ENCODE results near the gene HPCAL1.

HPCAL1 gene

GRCh38 chr2:10415640-10416039 lies 112.9 kb downstream of the HPCAL1 start:
- no peak for DNase-seq
- intact Hi-C loops (cut with DNase I): loop anchor here (10.0 kb wide), 1 partner anchor 141 kb away; no protein-coding TSS in a partner anchor

- intact Hi-C loops (cut with DNase I): loop anchor here (10.0 kb wide), 1 partner anchor 143 kb away; no protein-coding TSS in a partner anchor
- no peak for DNase-seq
Measured at GRCh38 chr2:10417551-10418335, 115.0 kb downstream of the HPCAL1 start.

- no peak for DNase-seq
- intact Hi-C loops (cut with DNase I): loop anchor here (10.0 kb wide), 1 partner anchor 145 kb away; no protein-coding TSS in a partner anchor
Measured at GRCh38 chr2:10419553-10420257, 117.0 kb downstream of the HPCAL1 start.

- intact Hi-C loops (cut with DNase I): no loop called here
Measured at GRCh38 chr2:10422251-10422650, 119.5 kb downstream of the HPCAL1 start.

GRCh38 chr2:10422732-10423399 lies 120.2 kb downstream of the HPCAL1 start:
- no peak for DNase-seq
- intact Hi-C loops (cut with DNase I): no loop called here

More at GRCh38 chr2:10422251-10422650, 119.5 kb downstream of the HPCAL1 start:
- DNase-seq: no peak

GRCh38 chr2:10423400-10423774 lies 120.7 kb downstream of the HPCAL1 start:
- intact Hi-C loops (cut with DNase I): no loop called here
- no peak for DNase-seq

GRCh38 chr2:10424051-10424450 lies 121.3 kb downstream of the HPCAL1 start:
- DNase-seq: no peak
- intact Hi-C loops (cut with DNase I): no loop called here

- intact Hi-C loops (cut with DNase I): no loop called here
- no peak for DNase-seq
Measured at GRCh38 chr2:10424916-10425505, 122.3 kb downstream of the HPCAL1 start.

- DNase-seq: no peak
- intact Hi-C loops (cut with DNase I): no loop called here
Measured at GRCh38 chr2:10425699-10426098, 123.0 kb downstream of the HPCAL1 start.

GRCh38 chr2:10426726-10427617 lies 124.3 kb downstream of the HPCAL1 start:
- intact Hi-C loops (cut with DNase I): no loop called here
- no peak for DNase-seq

GRCh38 chr2:10427618-10427949 lies 124.9 kb downstream of the HPCAL1 start:
- intact Hi-C loops (cut with DNase I): no loop called here
- no peak for DNase-seq

- intact Hi-C loops (cut with DNase I): no loop called here
- no peak for DNase-seq
Measured at GRCh38 chr2:10428355-10428754, 125.7 kb downstream of the HPCAL1 start.

GRCh38 chr2:10428924-10429323 lies 126.2 kb downstream of the HPCAL1 start:
- intact Hi-C loops (cut with DNase I): no loop called here

GRCh38 chr2:10430886-10431622 lies 128.3 kb downstream of the HPCAL1 start:
- intact Hi-C loops (cut with DNase I): no loop called here
- DNase-seq: no peak

More at GRCh38 chr2:10428924-10429323, 126.2 kb downstream of the HPCAL1 start:
- no peak for DNase-seq

GRCh38 chr2:10431797-10432196 lies 129.1 kb downstream of the HPCAL1 start:
- intact Hi-C loops (cut with DNase I): no loop called here
- no peak for DNase-seq

GRCh38 chr2:10432311-10433181 lies 129.8 kb downstream of the HPCAL1 start:
- intact Hi-C loops (cut with DNase I): no loop called here
- DNase-seq: no peak

Measured in head of caudate nucleus (tissue), 42 donors.